ENCODE data around the gene ZP3.

DNA sequence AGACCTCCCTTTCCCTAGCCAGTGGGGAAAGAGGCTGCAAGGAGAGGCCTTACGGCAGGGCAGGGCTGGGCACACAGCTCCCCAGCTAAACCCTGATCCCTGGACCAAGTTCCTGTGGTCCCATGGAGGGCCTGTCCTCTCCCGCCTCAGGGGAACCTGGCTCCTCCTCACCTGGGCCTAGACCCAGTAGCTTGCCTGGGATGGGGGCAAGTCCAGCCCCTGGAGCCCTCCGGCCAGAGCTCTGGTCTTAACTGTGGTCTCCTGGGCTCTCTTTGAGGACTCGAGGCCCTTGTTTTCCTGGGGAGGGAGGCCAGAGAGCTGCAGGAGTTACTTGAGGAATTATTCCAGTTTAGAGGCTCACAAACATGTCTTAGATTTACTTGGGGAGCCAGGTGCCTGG is 1.5 kb downstream of the ZP3 start:
- no peak for TF ChIP-seq POLR2AphosphoS5 (IDR thresholded peaks at IDR 0.05; ENCODE audit: low read depth, low read length)
- TF ChIP-seq NR3C1 (CRISPR knock-in tag; IDR thresholded peaks at IDR 0.05), result no peak
- no peak for TF ChIP-seq NFATC3 (CRISPR knock-in tag; IDR thresholded peaks at IDR 0.05)
- TF ChIP-seq ETV5 (CRISPR knock-in tag; IDR thresholded peaks at IDR 0.05; ENCODE audit: borderline replicate concordance), result no peak
- TF ChIP-seq ZNF24 (IDR thresholded peaks at IDR 0.05), result no peak
- no peak for TF ChIP-seq CTCF (CRISPR knock-in tag; IDR thresholded peaks at IDR 0.05)
- no peak for TF ChIP-seq ZNF713 (CRISPR knock-in tag; IDR thresholded peaks at IDR 0.05)
- TF ChIP-seq DBP (CRISPR knock-in tag; IDR thresholded peaks at IDR 0.05; ENCODE audit: not compliant biosample characterization), result no peak
- TF ChIP-seq BORCS8-MEF2B (CRISPR knock-in tag; IDR thresholded peaks at IDR 0.05), result no peak
- TF ChIP-seq HCFC1 (IDR thresholded peaks at IDR 0.05; ENCODE audit: low read depth, low read length), result no peak
- TF ChIP-seq, protein P1, sequence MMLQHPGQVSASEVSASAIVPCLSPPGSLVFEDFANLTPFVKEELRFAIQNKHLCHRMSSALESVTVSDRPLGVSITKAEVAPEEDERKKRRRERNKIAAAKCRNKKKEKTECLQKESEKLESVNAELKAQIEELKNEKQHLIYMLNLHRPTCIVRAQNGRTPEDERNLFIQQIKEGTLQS (CRISPR knock-in tag; IDR thresholded peaks at IDR 0.05), result no peak
- TF ChIP-seq ZNF138 (CRISPR knock-in tag; IDR thresholded peaks at IDR 0.05; ENCODE audit: low read depth), result no peak
- TF ChIP-seq GABPA (IDR thresholded peaks at IDR 0.05; ENCODE audit: low read depth, low read length), result no peak
- no peak for TF ChIP-seq GABPA (CRISPR knock-in tag; IDR thresholded peaks at IDR 0.05; ENCODE audit: low read depth)
